Endothelial cell of umbilical vein (primary cell): ENCODE results near the gene HOXA2. TPM values are rescaled to one million over a fixed set of nuclear protein-coding genes. Genes with fewer than 3 reads are reported as not detected.

Experiments
- BruUV-seq: library from RNA; stranded (reverse); fragments of 400-500 nt; replicated peaks from 2 replicates; lab custom pipeline; 2021; lab: Mats Ljungman, UMichigan
- CTCF ChIA-PET: fragments of 300-600, 350-600 bp; sonication (Branson Sonifier 250); formaldehyde crosslinking; loops from one replicate; lab custom pipeline; 2021; ENCODE audit warnings: antibody characterized with exemption, inconsistent platforms; lab: Charles Lee
- POLR2A ChIA-PET: fragments of 300-600, 350-600 bp; sonication (Branson Sonifier 250); formaldehyde crosslinking; loops from one replicate; lab custom pipeline; 2021; ENCODE audit warnings: antibody characterized with exemption, inconsistent platforms; lab: Charles Lee
- DNase-seq: peaks from one replicate; pipeline ENCODE4 v3.0.0-alpha.2; 2011; ENCODE audit warnings: low read depth, low spot score
- FAIRE-seq: peaks from 2 replicates; lab custom pipeline; 2011; peaks lifted over from hg19 to GRCh38; lab: Jason Lieb, UNC
- H2AFZ ChIP-seq: 2 replicates; pipeline ENCODE4 v1.6.0; 2012; ENCODE audit warnings: low read depth, low read length, control low read depth, inconsistent platforms
- H3K27ac ChIP-seq: 2 replicates; pipeline ENCODE4 v1.5.1; 2011; ENCODE audit warnings: low read depth, mild to moderate bottlenecking, control low read depth, low read length, moderate library complexity; ENCODE audit not compliant: insufficient read depth
- H3K27me3 ChIP-seq, 2 experiments: 2 replicates each; pipeline versions ENCODE4 v1.6.0 to v1.6.1; 2011; ENCODE audit warnings: low read length in 2 of 2, mixed read lengths in 1 of 2; ENCODE audit not compliant: control insufficient read depth in 2 of 2, insufficient read depth in 2 of 2
- H3K36me3 ChIP-seq, 2 experiments: 2 replicates in 1 of 2; 3 replicates in 1 of 2; pipeline ENCODE4 v1.5.1; 2011; ENCODE audit warnings: low read length in 2 of 2, mild to moderate bottlenecking in 1 of 2, moderate library complexity in 1 of 2; ENCODE audit not compliant: control insufficient read depth in 2 of 2, insufficient read depth in 2 of 2; ENCODE audit errors: extremely low read depth in 1 of 2
- H3K4me1 ChIP-seq: 3 replicates; pipeline ENCODE4 v1.5.1; 2011; ENCODE audit warnings: mild to moderate bottlenecking, low read length; ENCODE audit not compliant: control insufficient read depth, insufficient read depth; ENCODE audit errors: extremely low read depth
- H3K4me2 ChIP-seq: 2 replicates; pipeline ENCODE4 v1.6.1; 2011; ENCODE audit warnings: low read length, control low read depth, mixed read lengths; ENCODE audit not compliant: insufficient read depth
- H3K4me3 ChIP-seq, 3 experiments: fragments of 200-600 bp in 1 of 3; sonication (generic), shearing (Covaris generic) in 1 of 3; replicated peaks in 1 of 3; 2 replicates each; pipeline ENCODE4 v1.5.1; 2011 to 2016; ENCODE audit warnings: control low read depth in 3 of 3, low read length in 3 of 3, mild to moderate bottlenecking in 2 of 3, inconsistent platforms in 1 of 3, low read depth in 1 of 3, moderate library complexity in 1 of 3; ENCODE audit not compliant: insufficient read depth in 1 of 3
- H3K79me2 ChIP-seq: 2 replicates; pipeline ENCODE4 v1.6.0; 2012; ENCODE audit warnings: low read length, inconsistent platforms; ENCODE audit not compliant: control insufficient read depth, insufficient read depth
- H3K9ac ChIP-seq: replicated peaks from 2 replicates; pipeline ENCODE3; 2011; ENCODE audit warnings: low read length, control low read depth; ENCODE audit not compliant: insufficient read depth; ENCODE audit errors: extremely low read depth
- H3K9me1 ChIP-seq: replicated peaks from 3 replicates; pipeline ENCODE4 v1.6.0; 2011; ENCODE audit warnings: mild to moderate bottlenecking, low read length; ENCODE audit not compliant: control insufficient read depth, insufficient read depth; ENCODE audit errors: extremely low read depth
- H3K9me3 ChIP-seq: replicated peaks from 2 replicates; pipeline ENCODE4 v1.5.1; 2012; ENCODE audit warnings: low read length, inconsistent platforms; ENCODE audit not compliant: control insufficient read depth, insufficient read depth
- H4K20me1 ChIP-seq: replicated peaks from 2 replicates; pipeline ENCODE3; 2011; ENCODE audit warnings: mild to moderate bottlenecking, low read length; ENCODE audit not compliant: control insufficient read depth, insufficient read depth; ENCODE audit errors: extremely low read depth
- EZH2 ChIP-seq: IDR thresholded peaks from 2 replicates; pipeline ENCODE4 v1.6.1; 2012; ENCODE audit warnings: borderline replicate concordance, low read depth, mild to moderate bottlenecking, moderate library complexity, low read length, inconsistent platforms; ENCODE audit not compliant: severe bottlenecking
- FOS ChIP-seq: IDR thresholded peaks from 2 replicates; pipeline ENCODE4 v1.6.1; 2011; ENCODE audit warnings: mild to moderate bottlenecking, low read length, moderate library complexity, borderline replicate concordance; ENCODE audit not compliant: insufficient read depth
- GATA2 ChIP-seq: IDR thresholded peaks from 2 replicates; pipeline ENCODE4 v1.7.0; 2011; ENCODE audit warnings: low read depth, mild to moderate bottlenecking, moderate library complexity, mixed read lengths, low read length; ENCODE audit not compliant: insufficient read length, insufficient read depth
- JUN ChIP-seq: IDR thresholded peaks from 2 replicates; pipeline ENCODE4 v1.6.1; 2011; ENCODE audit warnings: borderline replicate concordance, low read depth; ENCODE audit not compliant: insufficient read length, insufficient read depth
- MYC ChIP-seq: IDR thresholded peaks from one replicate; pipeline ENCODE4 v1.6.1; 2011; ENCODE audit warnings: mild to moderate bottlenecking, low read depth, low read length
- POLR2A ChIP-seq: IDR thresholded peaks from 2 replicates; pipeline ENCODE4 v1.6.1; 2012; ENCODE audit warnings: low read depth, mild to moderate bottlenecking, control low read depth, low read length
- POLR2AphosphoS5 ChIP-seq: IDR thresholded peaks from 2 replicates; pipeline ENCODE4 v1.6.1; 2012; ENCODE audit warnings: low read depth, mild to moderate bottlenecking, control low read depth, low read length, moderate library complexity; ENCODE audit not compliant: insufficient read depth
- dilution Hi-C: fragments of 300-500 bp; cut with MboI; formaldehyde crosslinking; loops from one replicate; pipeline ENCODE4 v1.15.0; 2019; ENCODE audit warnings: low sequenced_read_pairs; ENCODE audit not compliant: extremely low pct_ligation_motif_present
- intact Hi-C: fragments of 100-400 bp; cut with micrococcal nuclease; formaldehyde crosslinking; loops from one replicate; pipeline ENCODE4 v1.10.0; 2022
- polyA plus RNA-seq, 4 experiments: library from polyadenylated mRNA; depleted of rRNA in 3 of 4; stranded (reverse) in 3 of 4; unstranded in 1 of 4; fragments of >200 nt; gene quantifications; 2 replicates each; pipeline versions ENCODE4 v1.2.1 to v1.2.3, GENCODE V29; 2011 to 2012; ENCODE audit warnings: missing spikeins in 1 of 4
- total RNA-seq: library from RNA; stranded (reverse); gene quantifications from 2 replicates; pipeline ENCODE4 v1.2.3, GENCODE V29; 2021
- TF ChIP-seq, protein P1 (sequence below): IDR thresholded peaks from 2 replicates; pipeline ENCODE4 v1.6.1; 2011; ENCODE audit not compliant: insufficient read depth, insufficient read length
- TF ChIP-seq, protein P2 (sequence below), 2 donors: IDR thresholded peaks; 1 replicate in 1 of 2; 2 replicates in 1 of 2; pipeline ENCODE4 v1.5.1; 2011; ENCODE audit warnings: low read length in 2 of 2, mild to moderate bottlenecking in 2 of 2, moderate library complexity in 2 of 2, control low read depth in 1 of 2, inconsistent platforms in 1 of 2, low read depth in 1 of 2; ENCODE audit not compliant: insufficient read depth in 1 of 2; ENCODE audit errors: extremely low read depth in 1 of 2

The HOXA2 gene
- total and polyA plus RNA-seq, 2 donors (not counting 3 experiments of a cell fraction or from before 2014, with no cell fraction given), result 1.6 to 2.3 TPM

- no peak overlapping the region for H3K9ac ChIP-seq
- ChIA-PET POLR2A (no interaction called here), CTCF (no interaction called here)
- H3K4me2 ChIP-seq, result no peak overlapping the region
- no peak for DNase-seq
- no peaks in the 10 kb centered on the region for H3K9me3 ChIP-seq
- no peaks in the 10 kb centered on the region for H3K4me1 ChIP-seq
- H3K36me3 ChIP-seq, result no peaks in the 10 kb centered on the region
- H3K27ac ChIP-seq, result no peak overlapping the region
- FAIRE-seq, result no peak
- H2AFZ ChIP-seq, result no peak overlapping the region
- intact Hi-C loops (no loop called here), dilution Hi-C loops (no loop called here)
- H3K9me1 ChIP-seq, result no peaks in the 10 kb centered on the region
- no peak overlapping the region for H3K4me3 ChIP-seq
- no peaks in the 10 kb centered on the region for H3K79me2 ChIP-seq
- no peaks in the 10 kb centered on the region for H3K27me3 ChIP-seq
- BruUV-seq, result no TSS peak
- no peaks in the 10 kb centered on the region for H4K20me1 ChIP-seq
- TF ChIP-seq JUN (no peak), POLR2A (no peak), FOS (no peak)
- TF ChIP-seq, protein P1, sequence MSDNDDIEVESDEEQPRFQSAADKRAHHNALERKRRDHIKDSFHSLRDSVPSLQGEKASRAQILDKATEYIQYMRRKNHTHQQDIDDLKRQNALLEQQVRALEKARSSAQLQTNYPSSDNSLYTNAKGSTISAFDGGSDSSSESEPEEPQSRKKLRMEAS, result no peak
Measured at GRCh38 chr7:27080844-27081436, 21.5 kb downstream of the HOXA2 start.

DNA sequence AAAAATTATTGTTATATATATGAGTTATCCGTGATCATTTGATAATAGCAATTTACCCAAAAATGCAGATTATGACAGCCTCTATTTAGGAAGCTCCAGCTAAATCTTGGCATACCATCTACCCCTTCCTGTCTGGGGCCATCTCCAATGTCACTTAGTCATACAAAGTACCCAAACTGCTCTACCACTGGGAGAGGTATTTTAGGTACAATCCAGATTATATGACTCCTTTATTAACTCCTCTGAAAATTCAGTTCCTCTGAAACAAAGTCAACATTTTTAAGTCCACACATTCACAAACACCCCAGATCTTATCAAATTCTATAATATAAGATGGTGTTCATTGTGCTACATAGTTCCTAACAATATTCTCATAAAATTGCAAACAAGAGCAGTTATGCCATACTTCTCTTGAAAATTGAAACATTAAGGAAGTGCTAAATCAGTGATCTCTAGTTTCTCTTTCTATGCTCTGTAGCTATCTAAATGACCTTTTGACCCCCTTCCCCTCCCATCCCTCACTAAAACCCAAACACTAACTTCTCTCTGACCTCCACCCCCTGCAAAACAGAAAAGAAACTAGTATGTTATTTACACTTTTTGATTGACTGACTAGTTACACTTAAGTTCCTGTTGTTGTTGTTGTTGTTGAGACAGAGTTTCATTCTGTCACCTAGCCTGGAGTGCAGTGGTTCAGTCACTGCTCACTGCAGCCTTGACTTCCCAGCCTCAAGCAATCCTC is 23.1 kb downstream of the HOXA2 start:
- no TSS peak for BruUV-seq
- Histone ChIP-seq H3K4me2 (no peak overlapping the region), H3K9me1 (no peaks in the 10 kb centered on the region), H3K36me3 (no peaks in the 10 kb centered on the region), H2AFZ (no peak overlapping the region), H4K20me1 (no peaks in the 10 kb centered on the region), H3K9ac (no peak overlapping the region), H3K79me2 (no peaks in the 10 kb centered on the region), H3K4me3 (no peak overlapping the region), H3K4me1 (no peaks in the 10 kb centered on the region), H3K27me3 (no peaks in the 10 kb centered on the region), H3K9me3 (no peaks in the 10 kb centered on the region), H3K27ac (no peak overlapping the region)
- POLR2A ChIA-PET, result no interaction called here
- no peak for FAIRE-seq
- no peak for DNase-seq
- CTCF ChIA-PET, result no interaction called here
- dilution Hi-C loops, result no loop called here
- TF ChIP-seq FOS (no peak), POLR2A (no peak), POLR2AphosphoS5 (no peak), JUN (no peak), GATA2 (no peak), MYC (no peak), EZH2 (no peak)
- TF ChIP-seq, protein P1, result no peak
- TF ChIP-seq, protein P2, sequence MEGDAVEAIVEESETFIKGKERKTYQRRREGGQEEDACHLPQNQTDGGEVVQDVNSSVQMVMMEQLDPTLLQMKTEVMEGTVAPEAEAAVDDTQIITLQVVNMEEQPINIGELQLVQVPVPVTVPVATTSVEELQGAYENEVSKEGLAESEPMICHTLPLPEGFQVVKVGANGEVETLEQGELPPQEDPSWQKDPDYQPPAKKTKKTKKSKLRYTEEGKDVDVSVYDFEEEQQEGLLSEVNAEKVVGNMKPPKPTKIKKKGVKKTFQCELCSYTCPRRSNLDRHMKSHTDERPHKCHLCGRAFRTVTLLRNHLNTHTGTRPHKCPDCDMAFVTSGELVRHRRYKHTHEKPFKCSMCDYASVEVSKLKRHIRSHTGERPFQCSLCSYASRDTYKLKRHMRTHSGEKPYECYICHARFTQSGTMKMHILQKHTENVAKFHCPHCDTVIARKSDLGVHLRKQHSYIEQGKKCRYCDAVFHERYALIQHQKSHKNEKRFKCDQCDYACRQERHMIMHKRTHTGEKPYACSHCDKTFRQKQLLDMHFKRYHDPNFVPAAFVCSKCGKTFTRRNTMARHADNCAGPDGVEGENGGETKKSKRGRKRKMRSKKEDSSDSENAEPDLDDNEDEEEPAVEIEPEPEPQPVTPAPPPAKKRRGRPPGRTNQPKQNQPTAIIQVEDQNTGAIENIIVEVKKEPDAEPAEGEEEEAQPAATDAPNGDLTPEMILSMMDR (IDR thresholded peaks at IDR 0.05; ENCODE audit: extremely low read depth in 1 of 2, insufficient read depth in 1 of 2, low read depth in 1 of 2, low read length in 2 of 2), result no peak
- intact Hi-C loops, result no loop called here
